NCI-H82 (cell line): Measurements from ENCODE around the gene C11orf58.
A peak's percentile ranks its signal among the peaks of the same experiment; 100 is the strongest.

Source experiments
- DNase-seq: peaks from one replicate; lab custom pipeline; 2025; lab: John Stamatoyannopoulos, UW

C11orf58 gene

GRCh38 chr11:16785520-16786128 is 47.2 kb downstream of the C11orf58 start:
- peak; percentile 75 for DNase-seq

- no peak for DNase-seq
Observed at GRCh38 chr11:16786131-16786530, 47.7 kb downstream of the C11orf58 start.

- DNase-seq: no peak
Observed at GRCh38 chr11:16787035-16787742, 48.7 kb downstream of the C11orf58 start.

- peak; percentile 69 for DNase-seq
Observed at GRCh38 chr11:16788141-16789062, 50.0 kb downstream of the C11orf58 start.

- no peak for DNase-seq
Observed at GRCh38 chr11:16789063-16789420, 50.6 kb downstream of the C11orf58 start.

- DNase-seq: no peak
Observed at GRCh38 chr11:16789560-16790485, 51.4 kb downstream of the C11orf58 start.

GRCh38 chr11:16790486-16791190 is 52.2 kb downstream of the C11orf58 start:
- no peak for DNase-seq

GRCh38 chr11:16791191-16791961 is 52.9 kb downstream of the C11orf58 start:
- no peak for DNase-seq

GRCh38 chr11:16792426-16792825 is 54.0 kb downstream of the C11orf58 start:
- DNase-seq: no peak

- DNase-seq: no peak
Observed at GRCh38 chr11:16793009-16793408, 54.6 kb downstream of the C11orf58 start.

GRCh38 chr11:16793511-16793910 is 55.1 kb downstream of the C11orf58 start:
- DNase-seq: no peak

GRCh38 chr11:16794047-16794818 is 55.8 kb downstream of the C11orf58 start:
- DNase-seq: no peak

GRCh38 chr11:16795146-16795545 is 56.7 kb downstream of the C11orf58 start:
- no peak for DNase-seq

- no peak for DNase-seq
Observed at GRCh38 chr11:16796311-16796710, 57.9 kb downstream of the C11orf58 start.

GRCh38 chr11:16797776-16798175 is 59.3 kb downstream of the C11orf58 start:
- no peak for DNase-seq

- DNase-seq: no peak
Observed at GRCh38 chr11:16799221-16799620, 60.8 kb downstream of the C11orf58 start.

GRCh38 chr11:16799890-16800289 is 61.4 kb downstream of the C11orf58 start:
- DNase-seq: no peak

- DNase-seq: no peak
Observed at GRCh38 chr11:16800382-16800781, 61.9 kb downstream of the C11orf58 start.

GRCh38 chr11:16801288-16801980 is 63.0 kb downstream of the C11orf58 start:
- DNase-seq: no peak
